HG02885 (cell line): Measurements from ENCODE around the gene NSG1.
A peak's percentile ranks its signal among the peaks of the same experiment; 100 is the strongest.

ENCODE experiments used
- ATAC-seq: cut with Tn5 transposase; IDR thresholded peaks from one replicate; pipeline ENCODE4 v1.9.1; 2021; ENCODE audit warnings: mild to moderate bottlenecking; ENCODE audit not compliant: unreplicated experiment, poor library complexity

Gene NSG1

GRCh38 chr4:4428966-4429875 lies 42.3 kb downstream of the NSG1 start:
- no peak for ATAC-seq

GRCh38 chr4:4430492-4431195 lies 43.7 kb downstream of the NSG1 start:
- peak; percentile 85 for ATAC-seq

- no peak for ATAC-seq
These were observed 45.6 kb downstream of the NSG1 start for GRCh38 chr4:4432341-4433125.

GRCh38 chr4:4433941-4434340 lies 47.0 kb downstream of the NSG1 start:
- ATAC-seq, result no peak

- ATAC-seq, result no peak
These were observed 49.4 kb downstream of the NSG1 start for GRCh38 chr4:4436244-4436823.

- ATAC-seq, result no peak
These were observed 51.0 kb downstream of the NSG1 start for GRCh38 chr4:4437798-4438470.

- ATAC-seq, result no peak
These were observed 52.0 kb downstream of the NSG1 start for GRCh38 chr4:4438891-4439290.

- no peak for ATAC-seq
These were observed 52.9 kb downstream of the NSG1 start for GRCh38 chr4:4439782-4440181.

GRCh38 chr4:4440333-4441061 lies 53.6 kb downstream of the NSG1 start:
- ATAC-seq, result peak; percentile 40

- no peak for ATAC-seq
These were observed 56.9 kb downstream of the NSG1 start for GRCh38 chr4:4443821-4444220.

- ATAC-seq, result no peak
These were observed 59.5 kb downstream of the NSG1 start for GRCh38 chr4:4446434-4446833.

- ATAC-seq, result no peak
These were observed 68.4 kb downstream of the NSG1 start for GRCh38 chr4:4455210-4455865.

- no peak for ATAC-seq
These were observed 69.4 kb downstream of the NSG1 start for GRCh38 chr4:4456351-4456750.

GRCh38 chr4:4456816-4457578 lies 70.1 kb downstream of the NSG1 start:
- ATAC-seq, result no peak

- no peak for ATAC-seq
These were observed 71.1 kb downstream of the NSG1 start for GRCh38 chr4:4457803-4458553.

- ATAC-seq, result no peak
These were observed 72.3 kb downstream of the NSG1 start for GRCh38 chr4:4459181-4459580.

- no peak for ATAC-seq
These were observed 73.9 kb downstream of the NSG1 start for GRCh38 chr4:4460759-4461158.
